Lung (tissue), 12 donors: ENCODE results near the gene AMDHD2. TPM values are rescaled to one million over a fixed set of nuclear protein-coding genes. Genes with fewer than 3 reads are reported as not detected.

Source experiments
- ATAC-seq: fragments of 200-7000 bp; cut with Tn5 transposase; one replicate; pipeline ENCODE4 v1.9.1; 2020; ENCODE audit warnings: moderate number of reproducible peaks; ENCODE audit not compliant: insufficient read depth, low FRiP score
- DNase-seq, 3 donors: peaks; one replicate each; pipeline ENCODE4 v3.0.0-alpha.2; 2013 to 2017
- H3K27ac ChIP-seq, 2 donors: one replicate each; pipeline ENCODE4 v1.5.1; 2013; ENCODE audit warnings: mild to moderate bottlenecking in 2 of 2, moderate library complexity in 2 of 2, control low read depth in 1 of 2, inconsistent platforms in 1 of 2, low read depth in 1 of 2, low read length in 1 of 2
- H3K27me3 ChIP-seq, 3 donors: one replicate each; pipeline ENCODE4 v1.5.1; 2013; ENCODE audit warnings: low read length in 2 of 3; ENCODE audit not compliant: control insufficient read depth in 3 of 3, insufficient read depth in 3 of 3
- H3K36me3 ChIP-seq, 4 donors: one replicate each; pipeline ENCODE4 v1.5.1; 2013; ENCODE audit warnings: low read length in 4 of 4, mild to moderate bottlenecking in 1 of 4, moderate library complexity in 1 of 4; ENCODE audit not compliant: control insufficient read depth in 4 of 4, insufficient read depth in 4 of 4
- H3K4me1 ChIP-seq, 5 donors: one replicate each; pipeline ENCODE4 v1.5.1; 2013; ENCODE audit warnings: low read length in 5 of 5, mild to moderate bottlenecking in 2 of 5, moderate library complexity in 1 of 5; ENCODE audit not compliant: control insufficient read depth in 5 of 5, insufficient read depth in 5 of 5
- H3K4me3 ChIP-seq: one replicate; pipeline ENCODE4 v1.5.1; 2013; ENCODE audit warnings: mild to moderate bottlenecking, control low read depth, moderate library complexity
- H3K9ac ChIP-seq, 2 donors: one replicate each; pipeline ENCODE4 v1.5.1; 2013; ENCODE audit warnings: low read length in 2 of 2, control low read depth in 1 of 2; ENCODE audit not compliant: insufficient read depth in 1 of 2
- H3K9me3 ChIP-seq, 4 donors: one replicate each; pipeline ENCODE4 v1.5.1; 2013; ENCODE audit warnings: low read length in 3 of 4, mild to moderate bottlenecking in 1 of 4, moderate library complexity in 1 of 4; ENCODE audit not compliant: control insufficient read depth in 4 of 4, insufficient read depth in 3 of 4
- WGBS, 2 donors: extraction: QIAGEN DNeasy Blood & Tissue Kit; methylation state at CpG; one replicate each; pipeline ENCODE4 v1.1.7; 2013; 5-methylcytosine and 5-hydroxymethylcytosine counted together
- polyA plus RNA-seq, 2 donors: library from polyadenylated mRNA; stranded (reverse); fragments of 200-250 nt; gene quantifications; one replicate each; pipeline ENCODE4 v1.2.1, GENCODE V29; 2013
- total RNA-seq, 2 donors: library from RNA; depleted of rRNA in 1 of 2; stranded (reverse); fragments of >200 nt in 1 of 2; gene quantifications; one replicate each; pipeline ENCODE4 v1.2.1, GENCODE V29; 2014 to 2021
- TF ChIP-seq, protein P1 (sequence below): IDR thresholded peaks from 2 replicates; pipeline ENCODE4 v1.5.1; 2012; ENCODE audit warnings: mild to moderate bottlenecking; ENCODE audit errors: control extremely low read depth, extremely low read depth
- donor health status: control.
- donor health status: control.
- donor health status: Bipolar disorder and iron deficiency.
- donor health status: healthy.
- donor health status: DM: yes; HTN: yes; CAD: no.

Gene AMDHD2
- total and polyA plus RNA-seq, 4 donors: 27.2 to 60.4 (median 51.9) TPM

DNA sequence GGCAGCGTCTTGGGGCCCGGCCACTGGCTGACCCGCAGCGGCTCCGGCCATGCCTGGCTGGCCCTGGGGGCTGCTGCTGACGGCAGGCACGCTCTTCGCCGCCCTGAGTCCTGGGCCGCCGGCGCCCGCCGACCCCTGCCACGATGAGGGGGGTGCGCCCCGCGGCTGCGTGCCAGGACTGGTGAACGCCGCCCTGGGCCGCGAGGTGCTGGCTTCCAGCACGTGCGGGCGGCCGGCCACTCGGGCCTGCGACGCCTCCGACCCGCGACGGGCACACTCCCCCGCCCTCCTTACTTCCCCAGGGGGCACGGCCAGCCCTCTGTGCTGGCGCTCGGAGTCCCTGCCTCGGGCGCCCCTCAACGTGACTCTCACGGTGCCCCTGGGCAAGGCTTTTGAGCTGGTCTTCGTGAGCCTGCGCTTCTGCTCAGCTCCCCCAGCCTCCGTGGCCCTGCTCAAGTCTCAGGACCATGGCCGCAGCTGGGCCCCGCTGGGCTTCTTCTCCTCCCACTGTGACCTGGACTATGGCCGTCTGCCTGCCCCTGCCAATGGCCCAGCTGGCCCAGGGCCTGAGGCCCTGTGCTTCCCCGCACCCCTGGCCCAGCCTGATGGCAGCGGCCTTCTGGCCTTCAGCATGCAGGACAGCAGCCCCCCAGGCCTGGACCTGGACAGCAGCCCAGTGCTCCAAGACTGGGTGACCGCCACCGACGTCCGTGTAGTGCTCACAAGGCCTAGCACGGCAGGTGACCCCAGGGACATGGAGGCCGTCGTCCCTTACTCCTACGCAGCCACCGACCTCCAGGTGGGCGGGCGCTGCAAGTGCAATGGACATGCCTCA lies 48.3 kb upstream of the AMDHD2 start:
- TF ChIP-seq, protein P1, sequence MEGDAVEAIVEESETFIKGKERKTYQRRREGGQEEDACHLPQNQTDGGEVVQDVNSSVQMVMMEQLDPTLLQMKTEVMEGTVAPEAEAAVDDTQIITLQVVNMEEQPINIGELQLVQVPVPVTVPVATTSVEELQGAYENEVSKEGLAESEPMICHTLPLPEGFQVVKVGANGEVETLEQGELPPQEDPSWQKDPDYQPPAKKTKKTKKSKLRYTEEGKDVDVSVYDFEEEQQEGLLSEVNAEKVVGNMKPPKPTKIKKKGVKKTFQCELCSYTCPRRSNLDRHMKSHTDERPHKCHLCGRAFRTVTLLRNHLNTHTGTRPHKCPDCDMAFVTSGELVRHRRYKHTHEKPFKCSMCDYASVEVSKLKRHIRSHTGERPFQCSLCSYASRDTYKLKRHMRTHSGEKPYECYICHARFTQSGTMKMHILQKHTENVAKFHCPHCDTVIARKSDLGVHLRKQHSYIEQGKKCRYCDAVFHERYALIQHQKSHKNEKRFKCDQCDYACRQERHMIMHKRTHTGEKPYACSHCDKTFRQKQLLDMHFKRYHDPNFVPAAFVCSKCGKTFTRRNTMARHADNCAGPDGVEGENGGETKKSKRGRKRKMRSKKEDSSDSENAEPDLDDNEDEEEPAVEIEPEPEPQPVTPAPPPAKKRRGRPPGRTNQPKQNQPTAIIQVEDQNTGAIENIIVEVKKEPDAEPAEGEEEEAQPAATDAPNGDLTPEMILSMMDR: no peak
- no peak for DNase-seq
- ATAC-seq: no peak
- Histone ChIP-seq H3K9me3 (no peaks in the 10 kb centered on the region), H3K27me3 (peaks cover 0 to 8% (median 0%) of the 10 kb centered on the region in 3 donors), H3K36me3 (peaks cover 0 to 2% (median 0%) of the 10 kb centered on the region in 4 donors), H3K9ac (no peak overlapping the region), H3K27ac (no peak overlapping the region), H3K4me3 (no peak overlapping the region), H3K4me1 (peaks cover 8 to 79% (median 26%) of the 10 kb centered on the region in 5 donors)
- WGBS, 2 donors: 37% methylated on average over 58 to 61 of the region's 61 CpGs

DNA sequence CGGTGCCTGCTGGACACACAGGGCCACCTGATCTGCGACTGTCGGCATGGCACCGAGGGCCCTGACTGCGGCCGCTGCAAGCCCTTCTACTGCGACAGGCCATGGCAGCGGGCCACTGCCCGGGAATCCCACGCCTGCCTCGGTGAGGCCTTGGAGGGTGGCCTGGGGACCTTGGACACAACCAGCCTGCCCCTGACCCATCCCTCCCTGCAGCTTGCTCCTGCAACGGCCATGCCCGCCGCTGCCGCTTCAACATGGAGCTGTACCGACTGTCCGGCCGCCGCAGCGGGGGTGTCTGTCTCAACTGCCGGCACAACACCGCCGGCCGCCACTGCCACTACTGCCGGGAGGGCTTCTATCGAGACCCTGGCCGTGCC lies 47.7 kb upstream of the AMDHD2 start:
- DNase-seq (no peak), ATAC-seq (no peak)
- Histone ChIP-seq H3K4me3 (no peak overlapping the region), H3K4me1 (peaks cover 8 to 74% (median 24%) of the 10 kb centered on the region in 5 donors), H3K9me3 (no peaks in the 10 kb centered on the region), H3K27me3 (peaks cover 0 to 8% (median 0%) of the 10 kb centered on the region in 3 donors), H3K36me3 (peaks cover 0 to 2% (median 0%) of the 10 kb centered on the region in 4 donors), H3K9ac (no peak overlapping the region), H3K27ac (no peak overlapping the region)
- TF ChIP-seq, protein P1: no peak
- 94 to 95% methylated on average over 25 to 27 of the region's 27 CpGs for WGBS, 2 donors

DNA sequence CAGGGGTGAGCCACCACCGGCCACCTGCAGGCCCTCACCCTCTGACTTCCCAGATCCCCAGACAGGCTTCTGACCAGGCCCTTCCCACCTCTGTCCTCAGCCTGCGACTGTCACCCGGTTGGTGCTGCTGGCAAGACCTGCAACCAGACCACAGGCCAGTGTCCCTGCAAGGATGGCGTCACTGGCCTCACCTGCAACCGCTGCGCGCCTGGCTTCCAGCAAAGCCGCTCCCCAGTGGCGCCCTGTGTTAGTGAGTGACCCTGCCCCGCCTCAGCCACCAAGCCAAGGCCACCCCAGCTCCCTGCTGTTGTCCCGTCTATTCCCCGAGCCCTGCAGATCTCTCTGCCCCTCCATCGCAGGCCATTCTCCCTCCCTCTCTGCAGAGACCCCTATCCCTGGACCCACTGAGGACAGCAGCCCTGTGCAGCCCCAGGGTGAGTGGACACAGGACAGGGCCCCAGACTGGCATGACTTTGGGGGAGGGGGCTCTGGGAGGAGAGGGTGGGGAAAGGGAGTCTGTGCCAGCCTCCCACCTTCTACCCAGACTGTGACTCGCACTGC lies 47.2 kb upstream of the AMDHD2 start:
- no peak overlapping the region for H3K4me3 ChIP-seq
- H3K4me1 ChIP-seq: peaks cover 8 to 74% (median 21%) of the 10 kb centered on the region in 5 donors
- no peak for ATAC-seq
- TF ChIP-seq, protein P1: no peak
- H3K36me3 ChIP-seq: peaks cover 0 to 2% (median 0%) of the 10 kb centered on the region in 4 donors
- H3K9me3 ChIP-seq: no peaks in the 10 kb centered on the region
- no peak for DNase-seq
- H3K27ac ChIP-seq: no peak overlapping the region
- 84 to 90% methylated on average over 14 of the region's 14 CpGs for WGBS, 2 donors
- H3K27me3 ChIP-seq: peaks cover 0 to 8% (median 0%) of the 10 kb centered on the region in 3 donors
- H3K9ac ChIP-seq: no peak overlapping the region
